WTC11 (cell line): ENCODE data around the gene NLRP5.

Source experiments
- ATF1 ChIP-seq: sonication (generic); formaldehyde crosslinking; IDR thresholded peaks from 2 replicates; pipeline ENCODE4 v1.8.1; 2023; ENCODE audit warnings: mild to moderate bottlenecking, moderate library complexity, missing genetic modification reagents
- CREB1 ChIP-seq: sonication (generic); formaldehyde crosslinking; IDR thresholded peaks from 2 replicates; pipeline ENCODE4 v1.8.0; 2023; ENCODE audit warnings: mild to moderate bottlenecking, missing genetic modification reagents
- CTCF ChIP-seq: fragments of 200-600 bp; IDR thresholded peaks from 2 replicates; pipeline ENCODE4 v1.8.0; 2022; ENCODE audit warnings: antibody characterized with exemption
- ETV6 ChIP-seq: sonication (generic); formaldehyde crosslinking; IDR thresholded peaks from 2 replicates; pipeline ENCODE4 v1.8.1; 2022; ENCODE audit warnings: mild to moderate bottlenecking, missing genetic modification reagents
- NFATC4 ChIP-seq: fragments of 250-450 bp; sonication (Bioruptor Pico); IDR thresholded peaks from 2 replicates; pipeline ENCODE4 v1.9.0; 2021; ENCODE audit warnings: mild to moderate bottlenecking
- NR2C2 ChIP-seq: sonication (generic); formaldehyde crosslinking; IDR thresholded peaks from 2 replicates; pipeline ENCODE4 v1.8.0; 2022; ENCODE audit warnings: mild to moderate bottlenecking, missing genetic modification reagents
- ZBTB21 ChIP-seq: sonication (generic); formaldehyde crosslinking; IDR thresholded peaks from 2 replicates; pipeline ENCODE4 v1.8.1; 2023; ENCODE audit warnings: mild to moderate bottlenecking, missing genetic modification reagents, borderline replicate concordance
- ZNF423 ChIP-seq: fragments of 250-450 bp; sonication (Bioruptor Pico); IDR thresholded peaks from 2 replicates; pipeline ENCODE4 v2.1.2; 2022; ENCODE audit warnings: mild to moderate bottlenecking, moderate library complexity
- TF ChIP-seq, protein P1 (sequence below): sonication (generic); formaldehyde crosslinking; IDR thresholded peaks from 2 replicates; pipeline ENCODE4 v1.8.1; 2023; ENCODE audit warnings: mild to moderate bottlenecking, missing genetic modification reagents, moderate library complexity

DNA sequence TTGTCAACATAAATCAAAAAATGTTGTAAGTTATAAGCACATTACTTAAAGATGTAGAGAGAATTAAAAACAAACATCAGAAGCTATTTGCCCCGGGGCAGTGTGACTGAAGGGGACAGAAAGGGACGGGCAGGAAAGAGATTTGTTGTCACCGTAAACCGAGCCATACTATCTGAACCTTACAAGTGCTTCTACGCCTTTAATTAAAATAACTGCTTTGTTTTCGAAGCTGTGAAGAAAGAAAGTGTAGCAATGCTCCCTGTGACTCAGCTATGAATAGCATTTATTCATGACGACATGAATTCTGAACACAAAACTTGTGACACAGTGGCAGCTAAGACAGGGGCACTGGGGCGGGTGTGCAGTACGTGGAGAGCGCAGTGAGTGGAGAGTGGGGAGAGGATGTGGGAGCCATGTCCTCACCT is 104.5 kb downstream of the NLRP5 start:
- TF ChIP-seq, protein P1, sequence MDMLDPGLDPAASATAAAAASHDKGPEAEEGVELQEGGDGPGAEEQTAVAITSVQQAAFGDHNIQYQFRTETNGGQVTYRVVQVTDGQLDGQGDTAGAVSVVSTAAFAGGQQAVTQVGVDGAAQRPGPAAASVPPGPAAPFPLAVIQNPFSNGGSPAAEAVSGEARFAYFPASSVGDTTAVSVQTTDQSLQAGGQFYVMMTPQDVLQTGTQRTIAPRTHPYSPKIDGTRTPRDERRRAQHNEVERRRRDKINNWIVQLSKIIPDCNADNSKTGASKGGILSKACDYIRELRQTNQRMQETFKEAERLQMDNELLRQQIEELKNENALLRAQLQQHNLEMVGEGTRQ (CRISPR knock-in tag) = no peak
- no peak for TF ChIP-seq CTCF
- no peak for TF ChIP-seq NR2C2 (CRISPR knock-in tag)
- no peak for TF ChIP-seq ATF1 (CRISPR knock-in tag)
- TF ChIP-seq ETV6 (CRISPR knock-in tag) = no peak
- TF ChIP-seq NFATC4 (CRISPR knock-in tag) = no peak
- TF ChIP-seq ZBTB21 (CRISPR knock-in tag) = no peak
- TF ChIP-seq CREB1 (CRISPR knock-in tag) = no peak
- no peak for TF ChIP-seq ZNF423 (CRISPR knock-in tag)
